K562 (cell line): ENCODE data around the gene COP1. TPM values are rescaled to one million over a fixed set of nuclear protein-coding genes. Genes with fewer than 3 reads are reported as not detected.

Source experiments
- ATAC-seq: fragments of 200-7000 bp; cut with Tn5 transposase; 3 replicates; pipeline ENCODE4 v1.9.1; 2020; ENCODE audit warnings: moderate library complexity
- BruUV-seq: library from RNA; stranded (reverse); fragments of 400-500 nt; replicated peaks from 2 replicates; lab custom pipeline; 2021; lab: Mats Ljungman, UMichigan
- CTCF ChIA-PET: fragments of 300-600 bp; formaldehyde crosslinking; extraction: SDS; loops from one replicate; lab custom pipeline; 2021; ENCODE audit warnings: low intra/inter-chr PET ratio; lab: Yijun Ruan, JAX
- POLR2A ChIA-PET: fragments of 300-600, 350-650 bp; sonication (Branson Sonifier 250); formaldehyde crosslinking; extraction: SDS; loops from one replicate; lab custom pipeline; 2021; ENCODE audit warnings: antibody characterized with exemption, inconsistent platforms; lab: Yijun Ruan, JAX
- DNase-seq, 4 experiments: peaks; one replicate each; pipeline versions ENCODE4 v3.0.0 to v3.0.0-alpha.2; 2011 to 2018; ENCODE audit warnings: low spot score in 3 of 4, mixed read lengths in 3 of 4; ENCODE audit errors: extremely low read depth in 1 of 4
- FAIRE-seq: peaks from 2 replicates; lab custom pipeline; 2011; peaks lifted over from hg19 to GRCh38; lab: Jason Lieb, UNC
- H2AFZ ChIP-seq: 2 replicates; pipeline ENCODE4 v1.6.0; 2011; ENCODE audit warnings: low read depth, low read length, control low read depth, inconsistent platforms
- H3K27ac ChIP-seq: fragments of 200-600 bp; 3 replicates; pipeline ENCODE4 v1.8.0; 2011; ENCODE audit warnings: low read depth, mild to moderate bottlenecking, control low read depth, inconsistent platforms, low read length, moderate library complexity, mixed read lengths; ENCODE audit errors: extremely low read depth
- H3K27me3 ChIP-seq, 2 experiments: fragments of 300-600 bp in 1 of 2; 2 replicates in 1 of 2; 3 replicates in 1 of 2; pipeline versions ENCODE4 v1.6.0 to v1.8.0; 2011; ENCODE audit warnings: inconsistent platforms in 2 of 2, low read length in 2 of 2, mild to moderate bottlenecking in 1 of 2, mixed read lengths in 1 of 2, moderate library complexity in 1 of 2; ENCODE audit not compliant: control insufficient read depth in 2 of 2, insufficient read depth in 2 of 2
- H3K36me3 ChIP-seq: fragments of 300-600 bp; 3 replicates; pipeline ENCODE4 v1.8.0; 2011; ENCODE audit warnings: mild to moderate bottlenecking, low read length, inconsistent platforms; ENCODE audit not compliant: control insufficient read depth, insufficient read depth
- H3K4me1 ChIP-seq, 2 experiments: fragments of 200-600 bp in 1 of 2; replicated peaks in 1 of 2; 2 replicates in 1 of 2; 3 replicates in 1 of 2; pipeline versions ENCODE4 v1.5.1 to v1.8.0; 2011; ENCODE audit warnings: inconsistent platforms in 2 of 2, low read length in 2 of 2, mild to moderate bottlenecking in 1 of 2, mixed read lengths in 1 of 2, moderate library complexity in 1 of 2; ENCODE audit not compliant: control insufficient read depth in 2 of 2, insufficient read depth in 2 of 2
- H3K4me2 ChIP-seq: 2 replicates; pipeline ENCODE4 v1.6.1; 2011; ENCODE audit warnings: low read length, control low read depth, inconsistent platforms, mixed read lengths; ENCODE audit not compliant: insufficient read depth
- H3K4me3 ChIP-seq: fragments of 200-600 bp; sonication (generic), shearing (Covaris generic); 2 replicates; pipeline ENCODE4 v1.5.1; 2016; ENCODE audit warnings: control low read depth, inconsistent platforms
- H3K79me2 ChIP-seq: fragments of 200-600 bp; 3 replicates; pipeline ENCODE4 v1.8.0; 2011; ENCODE audit warnings: low read length, inconsistent platforms; ENCODE audit not compliant: control insufficient read depth, insufficient read depth
- H3K9ac ChIP-seq, 2 experiments: 2 replicates each; pipeline versions ENCODE4 v1.6.0 to v1.6.1; 2011; ENCODE audit warnings: low read depth in 2 of 2, low read length in 2 of 2, control low read depth in 1 of 2, inconsistent platforms in 1 of 2, mild to moderate bottlenecking in 1 of 2, mixed read lengths in 1 of 2; ENCODE audit not compliant: insufficient read depth in 1 of 2
- H3K9me1 ChIP-seq: one replicate; pipeline ENCODE4 v1.6.0; 2011; ENCODE audit warnings: inconsistent platforms, mild to moderate bottlenecking, low read length, moderate library complexity; ENCODE audit not compliant: control insufficient read depth, insufficient read depth
- H3K9me3 ChIP-seq: replicated peaks from 2 replicates; pipeline ENCODE4 v1.5.1; 2011; ENCODE audit warnings: low read depth, low read length, inconsistent platforms; ENCODE audit not compliant: control insufficient read depth, insufficient read depth
- H4K20me1 ChIP-seq: replicated peaks from 2 replicates; pipeline ENCODE4 v1.6.1; 2011; ENCODE audit warnings: low read length, inconsistent platforms, mixed read lengths; ENCODE audit not compliant: control insufficient read depth, insufficient read depth
- HNRNPK ChIP-seq: fragments of 200-400 bp; formaldehyde crosslinking; IDR thresholded peaks from one replicate; pipeline ENCODE4 v1.6.1; 2018; ENCODE audit warnings: mild to moderate bottlenecking, low read depth, low read length; ENCODE audit not compliant: poor library complexity, severe bottlenecking
- MLX ChIP-seq, 2 experiments: fragments of 450-650 bp in 1 of 2; sonication (generic) in 1 of 2; formaldehyde crosslinking; conservative IDR thresholded peaks; 2 replicates each; pipeline versions ENCODE4 v1.4.0 to v1.8.1; 2020 to 2022; ENCODE audit warnings: mild to moderate bottlenecking in 1 of 2, missing genetic modification reagents in 1 of 2
- RFX7 ChIP-seq: fragments of 250-450 bp; sonication (Bioruptor Pico); IDR thresholded peaks from 2 replicates; pipeline ENCODE4 v1.5.1; 2021; ENCODE audit warnings: mild to moderate bottlenecking
- SMC3 ChIP-seq: conservative IDR thresholded peaks from 2 replicates; pipeline ENCODE4 v1.6.1; 2011; ENCODE audit warnings: low read depth, low read length, improper control_type of control experiment; ENCODE audit not compliant: insufficient read depth
- TSHZ1 ChIP-seq: fragments of 250-450 bp; sonication (Bioruptor Pico); IDR thresholded peaks from 2 replicates; pipeline ENCODE4 v1.4.0; 2020; ENCODE audit warnings: mild to moderate bottlenecking, moderate library complexity
- ZBTB40 ChIP-seq, 2 experiments: fragments of 450-650 bp in 1 of 2; sonication (generic) in 1 of 2; formaldehyde crosslinking in 1 of 2; IDR thresholded peaks; 2 replicates each; pipeline versions ENCODE4 v1.7.1 to v1.9.0; 2016 to 2022; ENCODE audit warnings: inconsistent platforms in 1 of 2, mild to moderate bottlenecking in 1 of 2, missing genetic modification reagents in 1 of 2
- ZNF134 ChIP-seq: fragments of 250-450 bp; sonication (Bioruptor Pico); conservative IDR thresholded peaks from 2 replicates; pipeline ENCODE4 v1.4.0; 2020
- WGBS: fragments of 100-300 bp; shearing (Covaris generic); methylation state at CpG from one replicate; pipeline ENCODE4 v1.1.6; 2016; ENCODE audit warnings: low coverage, mixed read lengths; ENCODE audit not compliant: insufficient coverage; ENCODE audit errors: missing lambda C conversion rate; 5-methylcytosine and 5-hydroxymethylcytosine counted together
- in situ Hi-C: fragments of 300-500 bp; cut with MboI; formaldehyde crosslinking; loops from 4 replicates; pipeline ENCODE4 v1.15.0; 2018; ENCODE audit warnings: inconsistent platforms, mixed read lengths
- intact Hi-C: fragments of 100-400 bp; cut with micrococcal nuclease; formaldehyde crosslinking; loops from 2 replicates; pipeline ENCODE4 v1.14.2; 2022
- polyA plus RNA-seq, 8 experiments: library from polyadenylated mRNA; depleted of rRNA in 4 of 8; stranded (reverse) in 5 of 8; unstranded in 3 of 8; fragments of >200 nt; fragmentation: Nextera tagmentation in 2 of 8; fragmentation: Illumina TruSeq in 1 of 8; extraction: Ambion mirVana in 2 of 8; extraction: Trizol in 1 of 8; gene quantifications; 2 replicates each; pipeline versions ENCODE4 v1.2.1 to v1.2.3, GENCODE V29; 2011 to 2014; ENCODE audit warnings: inconsistent platforms in 1 of 8, missing spikeins in 1 of 8
- total RNA-seq, 7 experiments: library from RNA; depleted of rRNA in 6 of 7; stranded (reverse); fragments of >200 nt in 6 of 7; fragmentation: Illumina TruSeq in 2 of 7; extraction: Trizol in 2 of 7; gene quantifications; 2 replicates each; pipeline versions ENCODE4 v1.2.1 to v1.2.3, GENCODE V29; 2011 to 2021; ENCODE audit warnings: low replicate concordance in 1 of 7

The COP1 gene
- total and polyA plus RNA-seq, 9 of the 15 experiments (the other 6 are each of a cell fraction or from before 2014, with no cell fraction given) = 25.8 to 77.7 (median 58.6) TPM

- H2AFZ ChIP-seq = no peak overlapping the region
- H3K4me2 ChIP-seq = no peak overlapping the region
- H3K36me3 ChIP-seq = peaks cover 15% of the 10 kb centered on the region; the same call in 1 of the 3 replicates
- H4K20me1 ChIP-seq = no peaks in the 10 kb centered on the region
- no peak for FAIRE-seq
- no peaks in the 10 kb centered on the region for H3K79me2 ChIP-seq
- H3K27ac ChIP-seq = no peak overlapping the region
- in situ Hi-C loops = no loop called here
- DNase-seq = no peak
- no peaks in the 10 kb centered on the region for H3K9me1 ChIP-seq
- no TSS peak for BruUV-seq
- H3K4me1 ChIP-seq = no peaks in the 10 kb centered on the region
- ATAC-seq = no peak
- no peaks in the 10 kb centered on the region for H3K27me3 ChIP-seq
- H3K9me3 ChIP-seq = no peaks in the 10 kb centered on the region
- H3K9ac ChIP-seq = no peak overlapping the region
- intact Hi-C loops = no loop called here
- ChIA-PET POLR2A (interaction anchor here (0.7 kb wide), 1 partner anchor 13 kb away, joined by 3 read pairs; no protein-coding TSS in a partner anchor), CTCF (no interaction called here)
- WGBS = 78% methylated on average over 2 of the region's 2 CpGs
- H3K4me3 ChIP-seq = no peak overlapping the region
- no peak for TF ChIP-seq HNRNPK
- no peak for TF ChIP-seq ZBTB40 (IDR thresholded peaks at IDR 0.05)
- TF ChIP-seq ZBTB40 (CRISPR knock-in tag; IDR thresholded peaks at IDR 0.05) = no peak
- TF ChIP-seq SMC3 = no peak
- no peak for TF ChIP-seq RFX7 (CRISPR knock-in tag)
- no peak for TF ChIP-seq MLX (CRISPR knock-in tag; conservative IDR thresholded peaks at IDR 0.05)
- TF ChIP-seq ZNF134 (CRISPR knock-in tag) = no peak
- TF ChIP-seq TSHZ1 = no peak
These were observed 173.2 kb downstream of the COP1 start for GRCh38 chr1:176033881-176034280.
